ENCODE results near the gene CLTCL1. TPM values are rescaled to one million over a fixed set of nuclear protein-coding genes. Genes with fewer than 3 reads are reported as not detected.

CLTCL1 gene
- total and polyA plus RNA-seq, 2 experiments from 2014 or later, result 6.6 to 15.1 TPM

GRCh38 chr22:19134874-19135273, 156.6 kb downstream of the CLTCL1 start:
- no peaks in the 10 kb centered on the region for H3F3A ChIP-seq (replicated peaks; ENCODE audit: low read depth)
- no peaks in the 10 kb centered on the region for H3K9me2 ChIP-seq (ENCODE audit: insufficient read depth)
- H3K9me3 Mint-ChIP-seq, result no peaks in the 10 kb centered on the region
- no peak overlapping the region for H3K27ac Mint-ChIP-seq
- H2AFZ ChIP-seq, result no peak overlapping the region
- no peaks in the 10 kb centered on the region for H3K27me3 ChIP-seq (ENCODE audit: insufficient read depth)
- peaks cover 7% of the 10 kb centered on the region; the same call in 1 of the 3 replicates for H3K4me1 Mint-ChIP-seq
- no peaks in the 10 kb centered on the region for H3K36me3 ChIP-seq (ENCODE audit: insufficient read depth)
- H3K27me3 Mint-ChIP-seq (ENCODE audit: insufficient read depth, low read depth, poor library complexity), result peaks cover 7% of the 10 kb centered on the region
- no peak overlapping the region for H3K27ac ChIP-seq (ENCODE audit: low read depth)
- H3K79me2 ChIP-seq (replicated peaks; ENCODE audit: insufficient read depth), result no peaks in the 10 kb centered on the region
- no peak overlapping the region for H3K4me3 ChIP-seq
- H3K4me3 Mint-ChIP-seq, result no peak overlapping the region
- no peak overlapping the region for H3K4me2 ChIP-seq
- ATAC-seq (no peak), DNase-seq (ENCODE audit: low spot score) (no peak)
- no peak for TF ChIP-seq ZNF114 (CRISPR knock-in tag; IDR thresholded peaks at IDR 0.05)
- no peak for TF ChIP-seq STAT1 (IDR thresholded peaks at IDR 0.05; ENCODE audit: unreplicated experiment)
- no peak for TF ChIP-seq ETS1 (IDR thresholded peaks at IDR 0.05)
- TF ChIP-seq CREB1 (CRISPR knock-in tag; IDR thresholded peaks at IDR 0.05; ENCODE audit: low read depth), result no peak
- TF ChIP-seq POLR2AphosphoS5 (IDR thresholded peaks at IDR 0.05; ENCODE audit: low read depth), result no peak
- no peak for TF ChIP-seq ZNF331 (CRISPR knock-in tag; IDR thresholded peaks at IDR 0.05; ENCODE audit: low read depth)
- TF ChIP-seq, protein P1, sequence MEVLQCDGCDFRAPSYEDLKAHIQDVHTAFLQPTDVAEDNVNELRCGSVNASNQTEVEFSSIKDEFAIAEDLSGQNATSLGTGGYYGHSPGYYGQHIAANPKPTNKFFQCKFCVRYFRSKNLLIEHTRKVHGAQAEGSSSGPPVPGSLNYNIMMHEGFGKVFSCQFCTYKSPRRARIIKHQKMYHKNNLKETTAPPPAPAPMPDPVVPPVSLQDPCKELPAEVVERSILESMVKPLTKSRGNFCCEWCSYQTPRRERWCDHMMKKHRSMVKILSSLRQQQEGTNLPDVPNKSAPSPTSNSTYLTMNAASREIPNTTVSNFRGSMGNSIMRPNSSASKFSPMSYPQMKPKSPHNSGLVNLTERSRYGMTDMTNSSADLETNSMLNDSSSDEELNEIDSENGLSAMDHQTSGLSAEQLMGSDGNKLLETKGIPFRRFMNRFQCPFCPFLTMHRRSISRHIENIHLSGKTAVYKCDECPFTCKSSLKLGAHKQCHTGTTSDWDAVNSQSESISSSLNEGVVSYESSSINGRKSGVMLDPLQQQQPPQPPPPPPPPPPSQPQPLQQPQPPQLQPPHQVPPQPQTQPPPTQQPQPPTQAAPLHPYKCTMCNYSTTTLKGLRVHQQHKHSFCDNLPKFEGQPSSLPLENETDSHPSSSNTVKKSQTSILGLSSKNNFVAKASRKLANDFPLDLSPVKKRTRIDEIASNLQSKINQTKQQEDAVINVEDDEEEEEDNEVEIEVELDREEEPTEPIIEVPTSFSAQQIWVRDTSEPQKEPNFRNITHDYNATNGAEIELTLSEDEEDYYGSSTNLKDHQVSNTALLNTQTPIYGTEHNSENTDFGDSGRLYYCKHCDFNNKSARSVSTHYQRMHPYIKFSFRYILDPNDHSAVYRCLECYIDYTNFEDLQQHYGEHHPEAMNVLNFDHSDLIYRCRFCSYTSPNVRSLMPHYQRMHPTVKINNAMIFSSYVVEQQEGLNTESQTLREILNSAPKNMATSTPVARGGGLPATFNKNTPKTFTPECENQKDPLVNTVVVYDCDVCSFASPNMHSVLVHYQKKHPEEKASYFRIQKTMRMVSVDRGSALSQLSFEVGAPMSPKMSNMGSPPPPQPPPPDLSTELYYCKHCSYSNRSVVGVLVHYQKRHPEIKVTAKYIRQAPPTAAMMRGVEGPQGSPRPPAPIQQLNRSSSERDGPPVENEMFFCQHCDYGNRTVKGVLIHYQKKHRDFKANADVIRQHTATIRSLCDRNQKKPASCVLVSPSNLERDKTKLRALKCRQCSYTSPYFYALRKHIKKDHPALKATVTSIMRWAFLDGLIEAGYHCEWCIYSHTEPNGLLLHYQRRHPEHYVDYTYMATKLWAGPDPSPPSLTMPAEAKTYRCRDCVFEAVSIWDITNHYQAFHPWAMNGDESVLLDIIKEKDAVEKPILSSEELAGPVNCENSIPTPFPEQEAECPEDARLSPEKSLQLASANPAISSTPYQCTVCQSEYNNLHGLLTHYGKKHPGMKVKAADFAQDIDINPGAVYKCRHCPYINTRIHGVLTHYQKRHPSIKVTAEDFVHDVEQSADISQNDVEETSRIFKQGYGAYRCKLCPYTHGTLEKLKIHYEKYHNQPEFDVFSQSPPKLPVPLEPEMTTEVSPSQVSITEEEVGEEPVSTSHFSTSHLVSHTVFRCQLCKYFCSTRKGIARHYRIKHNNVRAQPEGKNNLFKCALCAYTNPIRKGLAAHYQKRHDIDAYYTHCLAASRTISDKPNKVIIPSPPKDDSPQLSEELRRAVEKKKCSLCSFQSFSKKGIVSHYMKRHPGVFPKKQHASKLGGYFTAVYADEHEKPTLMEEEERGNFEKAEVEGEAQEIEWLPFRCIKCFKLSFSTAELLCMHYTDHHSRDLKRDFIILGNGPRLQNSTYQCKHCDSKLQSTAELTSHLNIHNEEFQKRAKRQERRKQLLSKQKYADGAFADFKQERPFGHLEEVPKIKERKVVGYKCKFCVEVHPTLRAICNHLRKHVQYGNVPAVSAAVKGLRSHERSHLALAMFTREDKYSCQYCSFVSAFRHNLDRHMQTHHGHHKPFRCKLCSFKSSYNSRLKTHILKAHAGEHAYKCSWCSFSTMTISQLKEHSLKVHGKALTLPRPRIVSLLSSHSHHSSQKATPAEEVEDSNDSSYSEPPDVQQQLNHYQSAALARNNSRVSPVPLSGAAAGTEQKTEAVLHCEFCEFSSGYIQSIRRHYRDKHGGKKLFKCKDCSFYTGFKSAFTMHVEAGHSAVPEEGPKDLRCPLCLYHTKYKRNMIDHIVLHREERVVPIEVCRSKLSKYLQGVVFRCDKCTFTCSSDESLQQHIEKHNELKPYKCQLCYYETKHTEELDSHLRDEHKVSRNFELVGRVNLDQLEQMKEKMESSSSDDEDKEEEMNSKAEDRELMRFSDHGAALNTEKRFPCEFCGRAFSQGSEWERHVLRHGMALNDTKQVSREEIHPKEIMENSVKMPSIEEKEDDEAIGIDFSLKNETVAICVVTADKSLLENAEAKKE (CRISPR knock-in tag; IDR thresholded peaks at IDR 0.05), result no peak
- no peak for TF ChIP-seq JUNB (IDR thresholded peaks at IDR 0.05; ENCODE audit: unreplicated experiment)
- TF ChIP-seq, protein P2, sequence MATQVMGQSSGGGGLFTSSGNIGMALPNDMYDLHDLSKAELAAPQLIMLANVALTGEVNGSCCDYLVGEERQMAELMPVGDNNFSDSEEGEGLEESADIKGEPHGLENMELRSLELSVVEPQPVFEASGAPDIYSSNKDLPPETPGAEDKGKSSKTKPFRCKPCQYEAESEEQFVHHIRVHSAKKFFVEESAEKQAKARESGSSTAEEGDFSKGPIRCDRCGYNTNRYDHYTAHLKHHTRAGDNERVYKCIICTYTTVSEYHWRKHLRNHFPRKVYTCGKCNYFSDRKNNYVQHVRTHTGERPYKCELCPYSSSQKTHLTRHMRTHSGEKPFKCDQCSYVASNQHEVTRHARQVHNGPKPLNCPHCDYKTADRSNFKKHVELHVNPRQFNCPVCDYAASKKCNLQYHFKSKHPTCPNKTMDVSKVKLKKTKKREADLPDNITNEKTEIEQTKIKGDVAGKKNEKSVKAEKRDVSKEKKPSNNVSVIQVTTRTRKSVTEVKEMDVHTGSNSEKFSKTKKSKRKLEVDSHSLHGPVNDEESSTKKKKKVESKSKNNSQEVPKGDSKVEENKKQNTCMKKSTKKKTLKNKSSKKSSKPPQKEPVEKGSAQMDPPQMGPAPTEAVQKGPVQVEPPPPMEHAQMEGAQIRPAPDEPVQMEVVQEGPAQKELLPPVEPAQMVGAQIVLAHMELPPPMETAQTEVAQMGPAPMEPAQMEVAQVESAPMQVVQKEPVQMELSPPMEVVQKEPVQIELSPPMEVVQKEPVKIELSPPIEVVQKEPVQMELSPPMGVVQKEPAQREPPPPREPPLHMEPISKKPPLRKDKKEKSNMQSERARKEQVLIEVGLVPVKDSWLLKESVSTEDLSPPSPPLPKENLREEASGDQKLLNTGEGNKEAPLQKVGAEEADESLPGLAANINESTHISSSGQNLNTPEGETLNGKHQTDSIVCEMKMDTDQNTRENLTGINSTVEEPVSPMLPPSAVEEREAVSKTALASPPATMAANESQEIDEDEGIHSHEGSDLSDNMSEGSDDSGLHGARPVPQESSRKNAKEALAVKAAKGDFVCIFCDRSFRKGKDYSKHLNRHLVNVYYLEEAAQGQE (IDR thresholded peaks at IDR 0.05; ENCODE audit: unreplicated experiment), result no peak
- TF ChIP-seq, protein P3, sequence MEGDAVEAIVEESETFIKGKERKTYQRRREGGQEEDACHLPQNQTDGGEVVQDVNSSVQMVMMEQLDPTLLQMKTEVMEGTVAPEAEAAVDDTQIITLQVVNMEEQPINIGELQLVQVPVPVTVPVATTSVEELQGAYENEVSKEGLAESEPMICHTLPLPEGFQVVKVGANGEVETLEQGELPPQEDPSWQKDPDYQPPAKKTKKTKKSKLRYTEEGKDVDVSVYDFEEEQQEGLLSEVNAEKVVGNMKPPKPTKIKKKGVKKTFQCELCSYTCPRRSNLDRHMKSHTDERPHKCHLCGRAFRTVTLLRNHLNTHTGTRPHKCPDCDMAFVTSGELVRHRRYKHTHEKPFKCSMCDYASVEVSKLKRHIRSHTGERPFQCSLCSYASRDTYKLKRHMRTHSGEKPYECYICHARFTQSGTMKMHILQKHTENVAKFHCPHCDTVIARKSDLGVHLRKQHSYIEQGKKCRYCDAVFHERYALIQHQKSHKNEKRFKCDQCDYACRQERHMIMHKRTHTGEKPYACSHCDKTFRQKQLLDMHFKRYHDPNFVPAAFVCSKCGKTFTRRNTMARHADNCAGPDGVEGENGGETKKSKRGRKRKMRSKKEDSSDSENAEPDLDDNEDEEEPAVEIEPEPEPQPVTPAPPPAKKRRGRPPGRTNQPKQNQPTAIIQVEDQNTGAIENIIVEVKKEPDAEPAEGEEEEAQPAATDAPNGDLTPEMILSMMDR (conservative IDR thresholded peaks at IDR 0.05; ENCODE audit: low read depth in 2 of 2), result no peak
- no peak for TF ChIP-seq NANOG (IDR thresholded peaks at IDR 0.05; ENCODE audit: borderline replicate concordance)
- TF ChIP-seq EZH2phosphoT487 (IDR thresholded peaks at IDR 0.05; ENCODE audit: unreplicated experiment), result no peak
- no peak for TF ChIP-seq EZH2 (IDR thresholded peaks at IDR 0.05; ENCODE audit: low read depth, unreplicated experiment)
- H3K36me3 Mint-ChIP-seq (ENCODE audit: low read depth), result peaks cover 43% of the 10 kb centered on the region
- H3K4me1 ChIP-seq (ENCODE audit: insufficient read depth), result no peaks in the 10 kb centered on the region
- no peaks in the 10 kb centered on the region for H4K20me1 ChIP-seq (replicated peaks; ENCODE audit: insufficient read depth)

All from GM23338 (cell line).